GM23338 (cell line): ENCODE measurements around the gene AP2A1. TPM values are rescaled to one million over a fixed set of nuclear protein-coding genes. Genes with fewer than 3 reads are reported as not detected.

Experiments
- ATAC-seq: fragments of 200-7000 bp; cut with Tn5 transposase; 3 replicates; pipeline ENCODE4 v1.9.1; 2020
- DNase-seq: peaks from one replicate; pipeline ENCODE4 v3.0.0-alpha.2; 2015; ENCODE audit warnings: low spot score
- H2AFZ ChIP-seq: fragments of 200-600 bp; sonication (generic); 2 replicates; pipeline ENCODE4 v1.8.0; 2016; ENCODE audit warnings: antibody characterized with exemption, mild to moderate bottlenecking, moderate library complexity
- H3F3A ChIP-seq: fragments of 200-600 bp; sonication (generic); replicated peaks from 2 replicates; pipeline ENCODE4 v1.8.0; 2017; ENCODE audit warnings: antibody characterized with exemption, mixed run types, low read depth
- H3K27ac ChIP-seq: fragments of 200-600 bp; sonication (generic); 2 replicates; pipeline ENCODE4 v1.6.1; 2016; ENCODE audit warnings: low read depth
- H3K27me3 ChIP-seq: fragments of 200-600 bp; sonication (generic); 2 replicates; pipeline ENCODE4 v1.8.0; 2016; ENCODE audit warnings: mild to moderate bottlenecking, mixed run types, moderate library complexity; ENCODE audit not compliant: insufficient read depth
- H3K36me3 ChIP-seq: fragments of 200-600 bp; sonication (generic); 2 replicates; pipeline ENCODE4 v1.8.0; 2016; ENCODE audit warnings: mild to moderate bottlenecking; ENCODE audit not compliant: insufficient read depth
- H3K4me1 ChIP-seq: fragments of 200-600 bp; sonication (generic); 2 replicates; pipeline ENCODE4 v1.8.0; 2016; ENCODE audit warnings: mild to moderate bottlenecking, moderate library complexity; ENCODE audit not compliant: insufficient read depth
- H3K4me2 ChIP-seq: fragments of 200-600 bp; sonication (generic); 2 replicates; pipeline ENCODE4 v1.7.1; 2017; ENCODE audit warnings: mixed run types
- H3K4me3 ChIP-seq: fragments of 200-600 bp; sonication (generic); 2 replicates; pipeline ENCODE4 v1.6.1; 2016; ENCODE audit warnings: mixed run types
- H3K79me2 ChIP-seq: fragments of 200-600 bp; sonication (generic); replicated peaks from 2 replicates; pipeline ENCODE4 v1.8.0; 2017; ENCODE audit warnings: mild to moderate bottlenecking; ENCODE audit not compliant: insufficient read depth
- H3K9me2 ChIP-seq: fragments of 200-600 bp; sonication (generic); 2 replicates; pipeline ENCODE4 v1.8.0; 2017; ENCODE audit not compliant: insufficient read depth
- H4K20me1 ChIP-seq: fragments of 200-600 bp; sonication (generic); replicated peaks from 2 replicates; pipeline ENCODE4 v1.8.0; 2017; ENCODE audit warnings: mild to moderate bottlenecking; ENCODE audit not compliant: insufficient read depth
- H3K27ac Mint-ChIP-seq: 2 replicates; pipeline ENCODE4 v1.8.0; 2020; ENCODE audit warnings: inconsistent platforms, mild to moderate bottlenecking, moderate library complexity, mixed read lengths
- H3K27me3 Mint-ChIP-seq: 3 replicates; pipeline ENCODE4 v1.8.0; 2022; ENCODE audit warnings: low read depth, mild to moderate bottlenecking, moderate library complexity, mixed read lengths, inconsistent platforms; ENCODE audit not compliant: insufficient read depth, poor library complexity
- H3K36me3 Mint-ChIP-seq: 3 replicates; pipeline ENCODE4 v1.8.0; 2021; ENCODE audit warnings: low read depth, mild to moderate bottlenecking, inconsistent platforms, moderate library complexity, mixed read lengths
- H3K4me1 Mint-ChIP-seq: 3 replicates; pipeline ENCODE4 v1.8.0; 2020; ENCODE audit warnings: mild to moderate bottlenecking, inconsistent platforms, mixed read lengths
- H3K4me3 Mint-ChIP-seq: 3 replicates; pipeline ENCODE4 v1.8.0; 2021; ENCODE audit warnings: moderate library complexity, mild to moderate bottlenecking, inconsistent platforms, mixed read lengths
- H3K9me3 Mint-ChIP-seq: 3 replicates; pipeline ENCODE4 v1.8.0; 2020; ENCODE audit warnings: moderate library complexity, mild to moderate bottlenecking, inconsistent platforms, mixed read lengths
- CREB1 ChIP-seq: fragments of 250-450 bp; sonication (Bioruptor Pico); IDR thresholded peaks from 2 replicates; pipeline ENCODE4 v1.5.0; 2020; ENCODE audit warnings: low read depth, mild to moderate bottlenecking, moderate library complexity
- EZH2phosphoT487 ChIP-seq: fragments of 200-600 bp; sonication (generic); IDR thresholded peaks from one replicate; pipeline ENCODE4 v1.8.1; 2018; ENCODE audit warnings: antibody characterized with exemption; ENCODE audit not compliant: unreplicated experiment
- POLR2AphosphoS5 ChIP-seq: IDR thresholded peaks from 2 replicates; pipeline ENCODE4 v1.6.1; 2016; ENCODE audit warnings: antibody characterized with exemption, low read depth
- STAT1 ChIP-seq: IDR thresholded peaks from one replicate; pipeline ENCODE4 v1.6.1; 2016; ENCODE audit warnings: antibody characterized with exemption; ENCODE audit not compliant: unreplicated experiment
- ZNF114 ChIP-seq: fragments of 250-450 bp; sonication (Bioruptor Pico); IDR thresholded peaks from 2 replicates; pipeline ENCODE4 v1.5.0; 2020; ENCODE audit warnings: mild to moderate bottlenecking, moderate library complexity
- ZNF331 ChIP-seq: fragments of 250-450 bp; sonication (Bioruptor Pico); IDR thresholded peaks from 2 replicates; pipeline ENCODE4 v1.5.0; 2020; ENCODE audit warnings: low read depth, mild to moderate bottlenecking, moderate library complexity
- polyA plus RNA-seq: library from polyadenylated mRNA; unstranded; fragments of >200 nt; fragmentation: Nextera tagmentation; extraction: Ambion mirVana; gene quantifications from 2 replicates; pipeline ENCODE4 v1.2.1, GENCODE V29; 2016
- total RNA-seq: library from RNA; depleted of rRNA; stranded (reverse); fragments of >200 nt; shearing (Covaris generic); gene quantifications from 2 replicates; pipeline ENCODE4 v1.2.3, GENCODE V29; 2014
- TF ChIP-seq, protein P1 (sequence below), 2 experiments: fragments of 200-600 bp in 1 of 2; sonication (generic) in 1 of 2; conservative IDR thresholded peaks; 2 replicates each; pipeline versions ENCODE4 v1.5.1 to v1.6.1; 2016 to 2017; ENCODE audit warnings: antibody characterized with exemption in 2 of 2, low read depth in 2 of 2, mild to moderate bottlenecking in 2 of 2, moderate library complexity in 1 of 2
- TF ChIP-seq, protein P2 (sequence below): IDR thresholded peaks from 2 replicates; pipeline ENCODE4 v1.6.1; 2016; ENCODE audit warnings: antibody characterized with exemption
- TF ChIP-seq, protein P3 (sequence below): IDR thresholded peaks from one replicate; pipeline ENCODE4 v1.6.1; 2018; ENCODE audit warnings: antibody characterized with exemption; ENCODE audit not compliant: unreplicated experiment

The AP2A1 gene
- total and polyA plus RNA-seq, 2 experiments from 2014 or later = 34.1 to 129 TPM

- ATAC-seq (no peak), DNase-seq (no peak)
- Mint-ChIP-seq H3K4me1 (no peaks in the 10 kb centered on the region; the same call in 2 of the 3 replicates), H3K9me3 (no peaks in the 10 kb centered on the region; the same call in 2 of the 3 replicates), H3K27me3 (peaks cover 9% of the 10 kb centered on the region), H3K36me3 (peaks cover 19% of the 10 kb centered on the region), H3K27ac (no peak overlapping the region), H3K4me3 (no peak overlapping the region)
- no peaks in the 10 kb centered on the region for H3F3A ChIP-seq
- no peaks in the 10 kb centered on the region for H3K36me3 ChIP-seq
- H3K4me3 ChIP-seq = no peak overlapping the region
- H3K27ac ChIP-seq = no peak overlapping the region
- H2AFZ ChIP-seq = no peak overlapping the region
- peaks cover 5% of the 10 kb centered on the region; the same call in 1 of the 2 replicates for H3K79me2 ChIP-seq
- H3K27me3 ChIP-seq = no peaks in the 10 kb centered on the region
- H4K20me1 ChIP-seq = no peaks in the 10 kb centered on the region; the same call in 1 of the 2 replicates
- no peaks in the 10 kb centered on the region for H3K9me2 ChIP-seq
- no peak overlapping the region for H3K4me2 ChIP-seq
- H3K4me1 ChIP-seq = no peaks in the 10 kb centered on the region
- TF ChIP-seq POLR2AphosphoS5 (no peak), EZH2phosphoT487 (no peak), CREB1 (CRISPR knock-in tag) (no peak), ZNF331 (no peak), ZNF114 (CRISPR knock-in tag) (no peak)
- TF ChIP-seq, protein P1, sequence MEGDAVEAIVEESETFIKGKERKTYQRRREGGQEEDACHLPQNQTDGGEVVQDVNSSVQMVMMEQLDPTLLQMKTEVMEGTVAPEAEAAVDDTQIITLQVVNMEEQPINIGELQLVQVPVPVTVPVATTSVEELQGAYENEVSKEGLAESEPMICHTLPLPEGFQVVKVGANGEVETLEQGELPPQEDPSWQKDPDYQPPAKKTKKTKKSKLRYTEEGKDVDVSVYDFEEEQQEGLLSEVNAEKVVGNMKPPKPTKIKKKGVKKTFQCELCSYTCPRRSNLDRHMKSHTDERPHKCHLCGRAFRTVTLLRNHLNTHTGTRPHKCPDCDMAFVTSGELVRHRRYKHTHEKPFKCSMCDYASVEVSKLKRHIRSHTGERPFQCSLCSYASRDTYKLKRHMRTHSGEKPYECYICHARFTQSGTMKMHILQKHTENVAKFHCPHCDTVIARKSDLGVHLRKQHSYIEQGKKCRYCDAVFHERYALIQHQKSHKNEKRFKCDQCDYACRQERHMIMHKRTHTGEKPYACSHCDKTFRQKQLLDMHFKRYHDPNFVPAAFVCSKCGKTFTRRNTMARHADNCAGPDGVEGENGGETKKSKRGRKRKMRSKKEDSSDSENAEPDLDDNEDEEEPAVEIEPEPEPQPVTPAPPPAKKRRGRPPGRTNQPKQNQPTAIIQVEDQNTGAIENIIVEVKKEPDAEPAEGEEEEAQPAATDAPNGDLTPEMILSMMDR (conservative IDR thresholded peaks at IDR 0.05; ENCODE audit: low read depth in 2 of 2) = no peak
- TF ChIP-seq, protein P2, sequence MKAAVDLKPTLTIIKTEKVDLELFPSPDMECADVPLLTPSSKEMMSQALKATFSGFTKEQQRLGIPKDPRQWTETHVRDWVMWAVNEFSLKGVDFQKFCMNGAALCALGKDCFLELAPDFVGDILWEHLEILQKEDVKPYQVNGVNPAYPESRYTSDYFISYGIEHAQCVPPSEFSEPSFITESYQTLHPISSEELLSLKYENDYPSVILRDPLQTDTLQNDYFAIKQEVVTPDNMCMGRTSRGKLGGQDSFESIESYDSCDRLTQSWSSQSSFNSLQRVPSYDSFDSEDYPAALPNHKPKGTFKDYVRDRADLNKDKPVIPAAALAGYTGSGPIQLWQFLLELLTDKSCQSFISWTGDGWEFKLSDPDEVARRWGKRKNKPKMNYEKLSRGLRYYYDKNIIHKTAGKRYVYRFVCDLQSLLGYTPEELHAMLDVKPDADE = no peak
Observed at GRCh38 chr19:49829200-49829599, 62.4 kb downstream of the AP2A1 start.

DNA sequence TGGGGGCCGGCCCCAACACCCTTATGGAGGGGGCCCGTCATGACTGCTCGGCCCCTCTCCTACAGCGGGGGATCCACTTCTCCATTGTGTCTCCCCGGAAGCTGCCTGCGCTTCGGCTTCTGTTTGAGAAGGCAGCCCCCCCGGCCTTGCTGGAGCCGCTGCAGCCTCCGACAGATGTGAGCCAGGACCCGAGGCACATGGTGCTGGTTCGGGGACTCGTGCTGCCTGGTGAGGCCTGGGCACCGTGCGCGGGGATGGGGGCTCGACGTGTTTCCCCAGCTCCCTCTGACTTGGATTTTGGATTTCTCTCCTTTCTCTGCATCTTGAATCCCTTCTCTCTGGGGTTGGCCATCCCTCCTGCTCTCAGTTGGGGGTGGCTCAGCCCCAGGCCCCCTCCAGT lies 62.9 kb downstream of the AP2A1 start:
- no peaks in the 10 kb centered on the region for H3K36me3 ChIP-seq
- TF ChIP-seq EZH2phosphoT487 (no peak), STAT1 (no peak), ZNF331 (no peak), POLR2AphosphoS5 (no peak)
- TF ChIP-seq, protein P2 = no peak
- TF ChIP-seq, protein P3, sequence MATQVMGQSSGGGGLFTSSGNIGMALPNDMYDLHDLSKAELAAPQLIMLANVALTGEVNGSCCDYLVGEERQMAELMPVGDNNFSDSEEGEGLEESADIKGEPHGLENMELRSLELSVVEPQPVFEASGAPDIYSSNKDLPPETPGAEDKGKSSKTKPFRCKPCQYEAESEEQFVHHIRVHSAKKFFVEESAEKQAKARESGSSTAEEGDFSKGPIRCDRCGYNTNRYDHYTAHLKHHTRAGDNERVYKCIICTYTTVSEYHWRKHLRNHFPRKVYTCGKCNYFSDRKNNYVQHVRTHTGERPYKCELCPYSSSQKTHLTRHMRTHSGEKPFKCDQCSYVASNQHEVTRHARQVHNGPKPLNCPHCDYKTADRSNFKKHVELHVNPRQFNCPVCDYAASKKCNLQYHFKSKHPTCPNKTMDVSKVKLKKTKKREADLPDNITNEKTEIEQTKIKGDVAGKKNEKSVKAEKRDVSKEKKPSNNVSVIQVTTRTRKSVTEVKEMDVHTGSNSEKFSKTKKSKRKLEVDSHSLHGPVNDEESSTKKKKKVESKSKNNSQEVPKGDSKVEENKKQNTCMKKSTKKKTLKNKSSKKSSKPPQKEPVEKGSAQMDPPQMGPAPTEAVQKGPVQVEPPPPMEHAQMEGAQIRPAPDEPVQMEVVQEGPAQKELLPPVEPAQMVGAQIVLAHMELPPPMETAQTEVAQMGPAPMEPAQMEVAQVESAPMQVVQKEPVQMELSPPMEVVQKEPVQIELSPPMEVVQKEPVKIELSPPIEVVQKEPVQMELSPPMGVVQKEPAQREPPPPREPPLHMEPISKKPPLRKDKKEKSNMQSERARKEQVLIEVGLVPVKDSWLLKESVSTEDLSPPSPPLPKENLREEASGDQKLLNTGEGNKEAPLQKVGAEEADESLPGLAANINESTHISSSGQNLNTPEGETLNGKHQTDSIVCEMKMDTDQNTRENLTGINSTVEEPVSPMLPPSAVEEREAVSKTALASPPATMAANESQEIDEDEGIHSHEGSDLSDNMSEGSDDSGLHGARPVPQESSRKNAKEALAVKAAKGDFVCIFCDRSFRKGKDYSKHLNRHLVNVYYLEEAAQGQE = no peak

More for the DNA sequence above, 62.9 kb downstream of the AP2A1 start:
- H3K27ac Mint-ChIP-seq = no peak overlapping the region
- no peaks in the 10 kb centered on the region for H3K27me3 ChIP-seq
- H3K4me1 ChIP-seq = no peaks in the 10 kb centered on the region
- ATAC-seq (no peak), DNase-seq (no peak)
- no peaks in the 10 kb centered on the region; the same call in 2 of the 3 replicates for H3K9me3 Mint-ChIP-seq
- H3K27ac ChIP-seq = no peak overlapping the region
- H4K20me1 ChIP-seq = no peaks in the 10 kb centered on the region; the same call in 1 of the 2 replicates
- no peaks in the 10 kb centered on the region for H3F3A ChIP-seq
- no peaks in the 10 kb centered on the region for H3K79me2 ChIP-seq
- no peak overlapping the region for H3K4me3 ChIP-seq
- peaks cover 11% of the 10 kb centered on the region for H3K27me3 Mint-ChIP-seq
- H3K9me2 ChIP-seq = no peaks in the 10 kb centered on the region
- H3K36me3 Mint-ChIP-seq = peaks cover 21% of the 10 kb centered on the region
- H3K4me2 ChIP-seq = no peak overlapping the region
- H3K4me3 Mint-ChIP-seq = no peak overlapping the region
- H2AFZ ChIP-seq = no peak overlapping the region
- no peaks in the 10 kb centered on the region; the same call in 2 of the 3 replicates for H3K4me1 Mint-ChIP-seq
